Heart left ventricle (tissue), 13 donors: Measurements from ENCODE around the gene LRIG1.

Source experiments
- POLR2A ChIP-seq, 2 donors: fragments of 450-650 bp; IDR thresholded peaks; one replicate each; pipeline ENCODE4 v1.6.1; 2017; ENCODE audit warnings: antibody characterized with exemption in 2 of 2, mild to moderate bottlenecking in 2 of 2, moderate library complexity in 2 of 2
- TF ChIP-seq, protein P1 (sequence below), 12 donors: fragments of 200-600 bp; sonication (generic) in 4 of 12; IDR thresholded peaks; one replicate each; pipeline versions ENCODE4 v1.5.0 to v1.8.0; 2018 to 2022; ENCODE audit warnings: antibody characterized with exemption in 12 of 12, mild to moderate bottlenecking in 5 of 12
- donor health status: ischemic (EF 13 %, LVEDD 7.1; RV severe dilation, severe dysfunction).
- donor health status: DM: no; HTN: yes; CAD: no.
- donor health status: DM: no; HTN: no; CAD: no.
- donor health status: ischemic (EF 25% LVEDD 6.9; RV normal size, moderate dysfunction).
- donor health status: ischemic (EF 25% LVEDD 5.7; RV mildly dilated, moderate dysfunction).
- donor health status: ischemic (EF 35%, LVEDD 5.7; RV mildly dilated, moderate dysfunction).
- donor health status: nonischemic (EF 11% LVEDD 7.7; RV severe dilation, severe dysfunction).
- donor health status: DM: yes; HTN: yes; CAD: no.
- donor health status: PGD.
- donor health status: ischemic (EF 29% LVEDD 5.4; RV normal size, mild dysfunction).
- donor health status: nonischemic (EF 23%, LVEDD 6.1; RV moderate dilation, normal function).

DNA sequence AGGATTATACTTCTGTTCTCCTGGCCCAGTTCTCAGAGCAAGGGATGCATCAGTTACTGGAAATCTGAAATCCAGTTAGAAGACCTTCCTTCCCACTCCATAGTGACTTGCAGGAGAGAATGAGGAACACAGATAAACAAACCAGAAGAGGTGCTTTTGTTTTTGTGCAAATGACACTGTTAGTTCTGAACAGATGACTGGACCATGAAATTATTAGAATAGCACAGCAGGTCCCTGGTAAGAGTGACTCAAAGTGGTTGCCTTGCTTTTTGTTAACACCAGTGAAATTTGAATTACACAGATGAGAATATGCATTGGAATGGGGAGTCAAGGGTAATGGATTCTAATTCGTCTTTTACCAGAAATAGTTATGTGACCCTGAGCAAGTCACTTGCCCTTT lies 30.4 kb upstream of the LRIG1 start:
- TF ChIP-seq, protein P1, sequence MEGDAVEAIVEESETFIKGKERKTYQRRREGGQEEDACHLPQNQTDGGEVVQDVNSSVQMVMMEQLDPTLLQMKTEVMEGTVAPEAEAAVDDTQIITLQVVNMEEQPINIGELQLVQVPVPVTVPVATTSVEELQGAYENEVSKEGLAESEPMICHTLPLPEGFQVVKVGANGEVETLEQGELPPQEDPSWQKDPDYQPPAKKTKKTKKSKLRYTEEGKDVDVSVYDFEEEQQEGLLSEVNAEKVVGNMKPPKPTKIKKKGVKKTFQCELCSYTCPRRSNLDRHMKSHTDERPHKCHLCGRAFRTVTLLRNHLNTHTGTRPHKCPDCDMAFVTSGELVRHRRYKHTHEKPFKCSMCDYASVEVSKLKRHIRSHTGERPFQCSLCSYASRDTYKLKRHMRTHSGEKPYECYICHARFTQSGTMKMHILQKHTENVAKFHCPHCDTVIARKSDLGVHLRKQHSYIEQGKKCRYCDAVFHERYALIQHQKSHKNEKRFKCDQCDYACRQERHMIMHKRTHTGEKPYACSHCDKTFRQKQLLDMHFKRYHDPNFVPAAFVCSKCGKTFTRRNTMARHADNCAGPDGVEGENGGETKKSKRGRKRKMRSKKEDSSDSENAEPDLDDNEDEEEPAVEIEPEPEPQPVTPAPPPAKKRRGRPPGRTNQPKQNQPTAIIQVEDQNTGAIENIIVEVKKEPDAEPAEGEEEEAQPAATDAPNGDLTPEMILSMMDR (IDR thresholded peaks at IDR 0.05), result no peak
- TF ChIP-seq POLR2A (IDR thresholded peaks at IDR 0.05), result no peak
